Measurements from ENCODE around the gene MSTO1.

DNA sequence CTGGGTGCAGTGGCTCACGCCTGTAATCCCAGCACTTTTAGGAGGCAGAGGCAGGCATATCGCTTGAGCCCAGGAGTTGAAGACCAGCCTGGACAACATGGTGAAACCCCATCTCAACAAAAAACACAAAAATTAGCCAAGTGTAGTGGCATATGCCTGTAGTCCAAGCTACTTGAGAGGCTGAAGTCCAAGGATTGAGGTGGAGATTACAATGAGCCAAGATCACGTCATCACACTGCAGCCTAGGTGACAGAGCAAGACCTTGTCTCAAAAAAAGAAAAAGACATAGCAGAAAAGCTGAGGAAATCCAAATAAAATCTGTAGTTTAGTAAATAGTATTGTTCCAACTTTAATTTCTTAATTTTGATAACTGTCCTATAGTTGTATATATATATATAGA is 35.9 kb upstream of the MSTO1 start:
- TF ChIP-seq, protein P1, sequence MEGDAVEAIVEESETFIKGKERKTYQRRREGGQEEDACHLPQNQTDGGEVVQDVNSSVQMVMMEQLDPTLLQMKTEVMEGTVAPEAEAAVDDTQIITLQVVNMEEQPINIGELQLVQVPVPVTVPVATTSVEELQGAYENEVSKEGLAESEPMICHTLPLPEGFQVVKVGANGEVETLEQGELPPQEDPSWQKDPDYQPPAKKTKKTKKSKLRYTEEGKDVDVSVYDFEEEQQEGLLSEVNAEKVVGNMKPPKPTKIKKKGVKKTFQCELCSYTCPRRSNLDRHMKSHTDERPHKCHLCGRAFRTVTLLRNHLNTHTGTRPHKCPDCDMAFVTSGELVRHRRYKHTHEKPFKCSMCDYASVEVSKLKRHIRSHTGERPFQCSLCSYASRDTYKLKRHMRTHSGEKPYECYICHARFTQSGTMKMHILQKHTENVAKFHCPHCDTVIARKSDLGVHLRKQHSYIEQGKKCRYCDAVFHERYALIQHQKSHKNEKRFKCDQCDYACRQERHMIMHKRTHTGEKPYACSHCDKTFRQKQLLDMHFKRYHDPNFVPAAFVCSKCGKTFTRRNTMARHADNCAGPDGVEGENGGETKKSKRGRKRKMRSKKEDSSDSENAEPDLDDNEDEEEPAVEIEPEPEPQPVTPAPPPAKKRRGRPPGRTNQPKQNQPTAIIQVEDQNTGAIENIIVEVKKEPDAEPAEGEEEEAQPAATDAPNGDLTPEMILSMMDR (conservative IDR thresholded peaks at IDR 0.05), result no peak
- TF ChIP-seq ZFX (IDR thresholded peaks at IDR 0.05), result no peak
